Stimulated activated naive CD4-positive, alpha-beta T cell (primary cell): ENCODE data around the gene HIP1.
"Not testable (repeated sequence)": the region's sequence is repeated elsewhere in the genome, so short reads cannot be mapped to it uniquely, and the experiment has no call there.

ENCODE experiments used
- DNase-seq, 6 experiments: peaks; one replicate each; lab custom pipeline; 2025; lab: John Stamatoyannopoulos, UW

HIP1 gene

GRCh38 chr7:75616421-75617167 is 122.1 kb downstream of the HIP1 start:
- DNase-seq = no peak

- DNase-seq = no peak
Observed at GRCh38 chr7:75614401-75614800, 124.3 kb downstream of the HIP1 start.

- no peak for DNase-seq
Observed at GRCh38 chr7:75613351-75613750, 125.4 kb downstream of the HIP1 start.

GRCh38 chr7:75611557-75612178 is 127.1 kb downstream of the HIP1 start:
- DNase-seq = no peak

GRCh38 chr7:75609416-75609815 is 129.3 kb downstream of the HIP1 start:
- DNase-seq = not testable (repeated sequence)

GRCh38 chr7:75608451-75609122 is 130.2 kb downstream of the HIP1 start:
- no peak for DNase-seq

- DNase-seq = no peak
Observed at GRCh38 chr7:75604408-75604807, 134.3 kb downstream of the HIP1 start.

- not testable (repeated sequence) for DNase-seq
Observed at GRCh38 chr7:75602831-75603230, 135.9 kb downstream of the HIP1 start.

- no peak for DNase-seq
Observed at GRCh38 chr7:75601539-75601938, 137.2 kb downstream of the HIP1 start.

- DNase-seq = not testable (repeated sequence)
Observed at GRCh38 chr7:75600748-75601147, 138.0 kb downstream of the HIP1 start.

GRCh38 chr7:75599244-75599781 is 139.4 kb downstream of the HIP1 start:
- no peak for DNase-seq

- DNase-seq = no peak
Observed at GRCh38 chr7:75596727-75597614, 141.8 kb downstream of the HIP1 start.

- no peak for DNase-seq
Observed at GRCh38 chr7:75595766-75596165, 143.0 kb downstream of the HIP1 start.

GRCh38 chr7:75593500-75594184 is 145.1 kb downstream of the HIP1 start:
- DNase-seq = not testable (repeated sequence)

- no peak for DNase-seq
Observed at GRCh38 chr7:75591467-75592255, 147.1 kb downstream of the HIP1 start.

GRCh38 chr7:75590373-75591005 is 148.3 kb downstream of the HIP1 start:
- DNase-seq = no peak

- no peak for DNase-seq
Observed at GRCh38 chr7:75584354-75584753, 154.4 kb downstream of the HIP1 start.

GRCh38 chr7:75583255-75583654 is 155.5 kb downstream of the HIP1 start:
- DNase-seq = no peak

GRCh38 chr7:75579899-75580298 is 158.8 kb downstream of the HIP1 start:
- DNase-seq = no peak

GRCh38 chr7:75578081-75578480 is 160.7 kb downstream of the HIP1 start:
- DNase-seq = no peak
